Kidney epithelial cell (primary cell): Measurements from ENCODE around the gene MYO1F. TPM values are rescaled to one million over a fixed set of nuclear protein-coding genes. Genes with fewer than 3 reads are reported as not detected.

Source experiments
- DNase-seq: peaks from one replicate; pipeline ENCODE4 v3.0.0-alpha.2; 2010; ENCODE audit warnings: low read depth
- H3K27me3 ChIP-seq: 2 replicates; pipeline ENCODE4 v1.6.0; 2011; ENCODE audit warnings: low read length; ENCODE audit not compliant: control insufficient read depth, insufficient read depth
- H3K36me3 ChIP-seq: 2 replicates; pipeline ENCODE4 v1.5.1; 2011; ENCODE audit warnings: low read length; ENCODE audit not compliant: control insufficient read depth, insufficient read depth
- H3K4me3 ChIP-seq: 2 replicates; pipeline ENCODE4 v1.5.1; 2011; ENCODE audit warnings: low read depth, mild to moderate bottlenecking, control low read depth, low read length
- total RNA-seq: library from RNA; depleted of rRNA; stranded (reverse); fragments of >200 nt; gene quantifications from 2 replicates; pipeline ENCODE4 v1.2.3, GENCODE V29; 2015
- TF ChIP-seq, protein P1 (sequence below): IDR thresholded peaks from 2 replicates; pipeline ENCODE4 v1.5.1; 2011; ENCODE audit warnings: mild to moderate bottlenecking, moderate library complexity, low read length, control low read depth, inconsistent platforms; ENCODE audit not compliant: insufficient read depth, poor library complexity, severe bottlenecking

The MYO1F gene
- total RNA-seq, 1 donor from 2014 or later = 0.08 TPM

DNA sequence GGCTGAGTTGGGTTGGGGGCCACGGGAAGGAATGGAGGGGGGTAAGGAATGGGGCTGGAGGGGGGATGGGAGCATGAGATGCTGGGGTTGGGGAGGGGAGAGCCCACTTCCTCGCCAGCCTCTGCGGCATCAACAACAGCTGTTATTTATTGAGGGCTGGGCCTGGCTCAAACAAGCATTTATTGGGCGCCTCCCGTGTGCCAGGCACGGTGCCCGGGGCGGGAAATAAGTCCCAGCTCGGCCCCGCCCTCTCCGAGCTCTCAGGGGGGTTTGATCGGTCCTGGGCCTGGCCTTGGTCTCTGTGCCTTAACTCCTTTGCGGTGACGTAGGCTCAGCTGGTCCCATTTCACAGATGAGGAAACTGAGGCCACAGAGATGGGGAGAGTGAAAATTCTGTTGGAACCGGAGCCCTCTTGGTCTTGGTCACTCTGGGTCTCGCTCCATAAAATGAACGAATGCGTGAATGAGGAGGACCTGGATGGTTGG is 34.2 kb upstream of the MYO1F start:
- Histone ChIP-seq H3K36me3 (no peaks in the 10 kb centered on the region), H3K27me3 (no peaks in the 10 kb centered on the region), H3K4me3 (no peak overlapping the region)
- no peak for DNase-seq
- TF ChIP-seq, protein P1, sequence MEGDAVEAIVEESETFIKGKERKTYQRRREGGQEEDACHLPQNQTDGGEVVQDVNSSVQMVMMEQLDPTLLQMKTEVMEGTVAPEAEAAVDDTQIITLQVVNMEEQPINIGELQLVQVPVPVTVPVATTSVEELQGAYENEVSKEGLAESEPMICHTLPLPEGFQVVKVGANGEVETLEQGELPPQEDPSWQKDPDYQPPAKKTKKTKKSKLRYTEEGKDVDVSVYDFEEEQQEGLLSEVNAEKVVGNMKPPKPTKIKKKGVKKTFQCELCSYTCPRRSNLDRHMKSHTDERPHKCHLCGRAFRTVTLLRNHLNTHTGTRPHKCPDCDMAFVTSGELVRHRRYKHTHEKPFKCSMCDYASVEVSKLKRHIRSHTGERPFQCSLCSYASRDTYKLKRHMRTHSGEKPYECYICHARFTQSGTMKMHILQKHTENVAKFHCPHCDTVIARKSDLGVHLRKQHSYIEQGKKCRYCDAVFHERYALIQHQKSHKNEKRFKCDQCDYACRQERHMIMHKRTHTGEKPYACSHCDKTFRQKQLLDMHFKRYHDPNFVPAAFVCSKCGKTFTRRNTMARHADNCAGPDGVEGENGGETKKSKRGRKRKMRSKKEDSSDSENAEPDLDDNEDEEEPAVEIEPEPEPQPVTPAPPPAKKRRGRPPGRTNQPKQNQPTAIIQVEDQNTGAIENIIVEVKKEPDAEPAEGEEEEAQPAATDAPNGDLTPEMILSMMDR = no peak

DNA sequence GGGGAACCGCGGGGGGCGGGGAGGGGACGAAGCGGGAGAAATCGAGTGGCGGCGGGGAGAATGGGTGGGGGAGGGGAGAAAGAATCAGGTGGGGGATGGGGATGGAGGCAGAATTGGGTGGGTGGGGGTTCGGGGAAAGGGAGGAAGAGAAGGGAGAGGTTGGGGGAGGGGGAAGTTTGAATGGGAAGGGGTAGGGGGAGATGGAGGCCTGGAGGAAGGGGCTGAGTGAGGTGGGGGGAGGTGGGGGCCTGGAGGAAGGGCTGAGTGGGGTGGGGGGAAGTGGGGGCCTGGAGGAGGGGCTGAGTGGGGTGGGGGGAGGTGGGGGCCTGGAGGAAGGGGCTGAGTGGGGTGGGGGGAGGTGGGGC is 33.7 kb upstream of the MYO1F start:
- no peaks in the 10 kb centered on the region for H3K36me3 ChIP-seq
- TF ChIP-seq, protein P1 = no peak
- H3K4me3 ChIP-seq = no peak overlapping the region

DNA sequence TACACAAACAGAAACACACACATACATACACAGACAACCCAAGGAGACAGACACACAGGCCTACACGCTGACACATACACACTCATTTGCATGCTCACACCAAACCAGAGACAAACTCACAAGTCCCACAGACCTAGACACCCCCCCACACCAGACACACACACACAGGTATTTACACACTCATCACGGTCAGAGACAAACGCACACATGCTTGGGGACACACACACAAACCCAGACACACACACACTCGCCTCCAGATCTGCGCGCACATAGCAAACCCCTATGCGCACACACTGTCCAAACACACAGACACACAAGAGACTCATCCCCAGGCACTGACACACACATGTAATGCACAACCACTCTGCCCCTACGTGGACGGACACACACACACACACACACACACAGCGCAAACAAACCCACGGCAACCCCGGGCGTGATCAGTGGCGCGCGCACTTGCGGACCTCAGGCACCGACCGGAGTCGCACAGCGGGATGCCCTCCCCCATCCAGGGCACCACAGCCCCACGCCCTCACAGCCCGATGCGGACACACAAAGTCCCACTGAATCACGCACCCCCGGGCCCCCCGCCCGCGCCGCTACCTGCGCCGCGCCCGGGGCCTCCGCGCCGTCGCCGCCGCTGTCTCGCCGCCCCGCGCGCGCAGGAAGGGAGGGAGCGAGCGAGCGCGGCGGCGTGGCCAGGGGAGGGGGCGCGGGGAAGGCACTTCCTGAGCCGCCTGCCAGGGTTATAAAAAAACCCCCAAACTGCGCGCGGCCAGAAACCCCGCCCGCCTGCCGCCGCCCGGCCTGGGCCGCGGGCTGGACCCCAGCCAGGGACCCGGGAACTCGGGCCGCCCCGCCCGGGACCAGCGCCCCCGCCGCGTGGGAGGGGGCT is 33.0 kb upstream of the MYO1F start, which contains the start of gene ADAMTS10:
Gene ADAMTS10 (minus strand): TSS at position 675 of the 895 bp plus-strand sequence. CDS start 5,005 bp downstream, outside the sequence.
- Histone ChIP-seq H3K27me3 (no peaks in the 10 kb centered on the region), H3K36me3 (no peaks in the 10 kb centered on the region), H3K4me3 (peak within 1 kb of the TSS; percentile 69)
- DNase-seq = no peak
- TF ChIP-seq, protein P1 = no peak

More for the DNA sequence above, 33.7 kb upstream of the MYO1F start:
- DNase-seq = no peak
- H3K27me3 ChIP-seq = no peaks in the 10 kb centered on the region

DNA sequence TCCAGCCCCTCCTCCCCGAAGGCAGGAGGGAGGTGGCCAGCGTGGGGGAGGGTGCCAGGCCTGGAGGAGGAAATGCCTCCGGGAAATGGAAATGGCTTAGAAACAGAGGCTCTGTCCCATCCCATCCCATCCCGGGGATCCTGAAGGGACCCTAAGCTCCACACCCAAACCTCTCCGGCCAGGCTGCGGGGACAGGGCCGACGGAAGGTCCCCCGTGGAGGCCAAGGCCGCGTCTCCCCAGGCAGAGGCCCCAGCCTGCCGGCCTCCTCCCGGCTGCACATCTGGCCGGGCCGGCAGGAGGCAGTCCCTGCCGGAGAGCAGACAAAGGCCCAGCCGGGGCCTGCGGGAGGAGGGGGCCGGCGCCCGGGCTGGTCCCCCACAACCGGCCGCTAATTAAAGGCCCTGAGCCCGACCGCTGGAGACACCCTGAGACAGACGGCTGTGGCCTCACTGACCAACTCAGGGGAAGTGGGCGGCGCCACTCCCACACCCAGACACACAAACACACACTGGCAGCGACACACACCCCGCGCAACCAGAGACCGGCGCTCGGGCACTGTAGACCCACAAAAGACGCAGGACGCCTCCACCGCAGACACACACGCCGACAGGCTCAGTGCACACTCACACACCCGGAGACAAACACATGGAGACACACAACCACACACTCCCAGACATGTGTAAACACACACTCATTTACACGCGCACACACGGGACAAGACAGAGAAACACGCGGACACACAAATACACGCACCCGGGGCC is 32.2 kb upstream of the MYO1F start:
- TF ChIP-seq, protein P1 = peak; percentile 44
- Histone ChIP-seq H3K36me3 (no peaks in the 10 kb centered on the region), H3K4me3 (peak overlapping the region; percentile 69), H3K27me3 (no peaks in the 10 kb centered on the region)
- DNase-seq = no peak

DNA sequence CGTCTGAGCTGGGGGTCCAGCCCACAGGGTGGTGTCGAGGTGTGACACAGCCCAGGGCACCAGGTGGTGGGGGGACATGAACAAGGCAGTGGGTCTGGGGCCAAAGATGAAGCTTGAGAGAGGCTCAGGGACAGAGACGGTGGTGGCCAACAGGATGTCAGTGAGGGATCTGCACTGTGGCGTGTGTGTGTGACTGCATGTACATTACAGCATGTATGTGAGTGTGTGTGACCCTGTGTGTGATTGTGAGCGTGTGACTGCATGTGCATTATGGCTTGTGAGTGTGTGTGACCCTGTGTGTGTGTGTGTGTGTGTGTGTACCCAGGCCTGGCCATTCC is 31.7 kb upstream of the MYO1F start:
- H3K36me3 ChIP-seq = no peaks in the 10 kb centered on the region
- DNase-seq = no peak
- H3K27me3 ChIP-seq = no peaks in the 10 kb centered on the region
- TF ChIP-seq, protein P1 = no peak
- H3K4me3 ChIP-seq = peak overlapping the region; percentile 69
